Left cardiac atrium (tissue), 4 donors: ENCODE results near the gene SLC4A4. TPM values are rescaled to one million over a fixed set of nuclear protein-coding genes. Genes with fewer than 3 reads are reported as not detected.

Source experiments
- ATAC-seq, 2 donors: fragments of 200-7000 bp; cut with Tn5 transposase; one replicate each; pipeline ENCODE4 v1.9.1; 2020; ENCODE audit warnings: mild to moderate bottlenecking in 2 of 2, moderate library complexity in 2 of 2
- DNase-seq: peaks from one replicate; pipeline ENCODE4 v3.0.0-alpha.2; 2020
- intact Hi-C, 2 donors: fragments of 100-400 bp; cut with DNase I; formaldehyde crosslinking; loops; one replicate each; pipeline versions ENCODE4 v1.14.1 to v1.15.1; 2022 to 2023
- total RNA-seq, 2 donors: library from RNA; stranded (reverse); fragmentation: NEBNext Ultra II Directional; extraction: Animal tissue kit (Norgen Biotek cat#: 25700); gene quantifications; one replicate each; pipeline ENCODE4 v1.2.1, GENCODE V29; 2021
- donor health status: DM: no; HTN: yes; CAD: no.
- donor health status: DM: no; HTN: yes; CAD: no; lungs with severe emphysema.
- donor health status: DM: yes; HTN: yes; CAD: no.
- donor health status: Dilated cardiomyopathy.

SLC4A4 gene
- total RNA-seq, 2 donors from 2014 or later, result 18.6 to 22.8 TPM

GRCh38 chr4:71614621-71615020 is 275.8 kb downstream of the SLC4A4 start:
- DNase-seq (no peak), ATAC-seq (no peak)
- intact Hi-C loops, result no loop called here

GRCh38 chr4:71616168-71616811 is 277.5 kb downstream of the SLC4A4 start:
- DNase-seq (no peak), ATAC-seq (no peak)
- intact Hi-C loops, result no loop called here
